SK-N-SH treated with all-trans-retinoic acid at 6 μM for 48 hours (cell line): ENCODE results near the gene HEATR1.

Experiments
- BACH2 ChIP-seq: fragments of 250-450 bp; sonication (Bioruptor Pico); IDR thresholded peaks from 2 replicates; pipeline ENCODE4 v1.9.0; 2021; ENCODE audit warnings: mild to moderate bottlenecking, borderline replicate concordance
- ESRRG ChIP-seq: fragments of 250-450 bp; sonication (Bioruptor Pico); IDR thresholded peaks from 2 replicates; pipeline ENCODE4 v1.6.1; 2021; ENCODE audit warnings: mild to moderate bottlenecking
- ISL1 ChIP-seq: fragments of 250-450 bp; sonication (Bioruptor Pico); IDR thresholded peaks from 2 replicates; pipeline ENCODE4 v2.1.2; 2022; ENCODE audit warnings: mild to moderate bottlenecking, moderate library complexity
- OSR1 ChIP-seq: fragments of 250-450 bp; sonication (Bioruptor Pico); IDR thresholded peaks from 2 replicates; pipeline ENCODE4 v1.8.0; 2022; ENCODE audit warnings: moderate library complexity, mild to moderate bottlenecking, inconsistent platforms
- PPARA ChIP-seq: fragments of 250-450 bp; sonication (Bioruptor Pico); IDR thresholded peaks from 2 replicates; pipeline ENCODE4 v1.5.0; 2020; ENCODE audit warnings: mild to moderate bottlenecking, borderline replicate concordance
- SNAI2 ChIP-seq: fragments of 250-450 bp; sonication (Bioruptor Pico); IDR thresholded peaks from 2 replicates; pipeline ENCODE4 v1.5.0; 2020; ENCODE audit warnings: mild to moderate bottlenecking, moderate library complexity
- TCF4 ChIP-seq: fragments of 250-450 bp; sonication (Bioruptor Pico); IDR thresholded peaks from 2 replicates; pipeline ENCODE4 v1.8.0; 2021; ENCODE audit warnings: mild to moderate bottlenecking, moderate library complexity, borderline replicate concordance
- TOX ChIP-seq: fragments of 250-450 bp; sonication (Bioruptor Pico); IDR thresholded peaks from 2 replicates; pipeline ENCODE4 v1.8.0; 2021; ENCODE audit warnings: mild to moderate bottlenecking, moderate library complexity, borderline replicate concordance
- ZFP3 ChIP-seq: fragments of 250-450 bp; sonication (Bioruptor Pico); IDR thresholded peaks from 2 replicates; pipeline ENCODE4 v1.5.0; 2020; ENCODE audit warnings: mild to moderate bottlenecking, moderate library complexity
- ZNF70 ChIP-seq: fragments of 450-650 bp; formaldehyde crosslinking; IDR thresholded peaks from 2 replicates; pipeline ENCODE4 v1.5.0; 2020; ENCODE audit warnings: mild to moderate bottlenecking, moderate library complexity
- ZNF8 ChIP-seq: fragments of 450-650 bp; formaldehyde crosslinking; IDR thresholded peaks from 2 replicates; pipeline ENCODE4 v1.5.0; 2020; ENCODE audit warnings: mild to moderate bottlenecking, moderate library complexity
- TF ChIP-seq, protein P1 (sequence below): fragments of 250-450 bp; sonication (Bioruptor Pico); IDR thresholded peaks from 2 replicates; pipeline ENCODE4 v1.5.1; 2020; ENCODE audit warnings: low read depth, mild to moderate bottlenecking, moderate library complexity
- TF ChIP-seq, protein P2 (sequence below): fragments of 250-450 bp; sonication (Bioruptor Pico); IDR thresholded peaks from 2 replicates; pipeline ENCODE4 v1.8.0; 2020; ENCODE audit warnings: mild to moderate bottlenecking, moderate library complexity, borderline replicate concordance

DNA sequence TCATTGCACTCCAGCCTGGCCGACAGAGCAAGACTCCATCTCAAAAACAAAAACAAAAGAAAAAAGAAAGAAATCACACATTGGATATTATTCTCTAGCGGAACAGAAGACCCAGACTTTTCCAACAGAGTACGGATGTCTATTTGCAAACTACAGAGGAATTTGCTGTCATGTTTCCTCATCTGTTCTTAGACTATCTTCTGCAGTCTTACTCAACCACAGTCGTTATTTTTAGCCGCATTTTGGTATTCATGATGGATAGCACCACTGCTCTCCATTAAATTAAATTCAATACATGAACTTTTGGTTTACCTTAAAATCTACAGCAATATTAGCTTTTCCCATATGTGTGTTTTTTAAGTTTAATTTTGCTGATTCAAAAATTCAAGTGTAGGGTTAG, 14.2 kb upstream of the HEATR1 start:
- TF ChIP-seq ZNF8 (CRISPR knock-in tag) (no peak), TOX (CRISPR knock-in tag) (no peak), TCF4 (CRISPR knock-in tag) (no peak), ZFP3 (CRISPR knock-in tag) (no peak), SNAI2 (CRISPR knock-in tag) (no peak), ZNF70 (CRISPR knock-in tag) (no peak), BACH2 (no peak), ISL1 (CRISPR knock-in tag) (no peak), OSR1 (CRISPR knock-in tag) (no peak), ESRRG (no peak), PPARA (CRISPR knock-in tag) (no peak)
- TF ChIP-seq, protein P1, sequence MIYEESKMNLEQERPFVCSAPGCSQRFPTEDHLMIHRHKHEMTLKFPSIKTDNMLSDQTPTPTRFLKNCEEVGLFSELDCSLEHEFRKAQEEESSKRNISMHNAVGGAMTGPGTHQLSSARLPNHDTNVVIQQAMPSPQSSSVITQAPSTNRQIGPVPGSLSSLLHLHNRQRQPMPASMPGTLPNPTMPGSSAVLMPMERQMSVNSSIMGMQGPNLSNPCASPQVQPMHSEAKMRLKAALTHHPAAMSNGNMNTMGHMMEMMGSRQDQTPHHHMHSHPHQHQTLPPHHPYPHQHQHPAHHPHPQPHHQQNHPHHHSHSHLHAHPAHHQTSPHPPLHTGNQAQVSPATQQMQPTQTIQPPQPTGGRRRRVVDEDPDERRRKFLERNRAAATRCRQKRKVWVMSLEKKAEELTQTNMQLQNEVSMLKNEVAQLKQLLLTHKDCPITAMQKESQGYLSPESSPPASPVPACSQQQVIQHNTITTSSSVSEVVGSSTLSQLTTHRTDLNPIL (CRISPR knock-in tag) = no peak
- TF ChIP-seq, protein P2, sequence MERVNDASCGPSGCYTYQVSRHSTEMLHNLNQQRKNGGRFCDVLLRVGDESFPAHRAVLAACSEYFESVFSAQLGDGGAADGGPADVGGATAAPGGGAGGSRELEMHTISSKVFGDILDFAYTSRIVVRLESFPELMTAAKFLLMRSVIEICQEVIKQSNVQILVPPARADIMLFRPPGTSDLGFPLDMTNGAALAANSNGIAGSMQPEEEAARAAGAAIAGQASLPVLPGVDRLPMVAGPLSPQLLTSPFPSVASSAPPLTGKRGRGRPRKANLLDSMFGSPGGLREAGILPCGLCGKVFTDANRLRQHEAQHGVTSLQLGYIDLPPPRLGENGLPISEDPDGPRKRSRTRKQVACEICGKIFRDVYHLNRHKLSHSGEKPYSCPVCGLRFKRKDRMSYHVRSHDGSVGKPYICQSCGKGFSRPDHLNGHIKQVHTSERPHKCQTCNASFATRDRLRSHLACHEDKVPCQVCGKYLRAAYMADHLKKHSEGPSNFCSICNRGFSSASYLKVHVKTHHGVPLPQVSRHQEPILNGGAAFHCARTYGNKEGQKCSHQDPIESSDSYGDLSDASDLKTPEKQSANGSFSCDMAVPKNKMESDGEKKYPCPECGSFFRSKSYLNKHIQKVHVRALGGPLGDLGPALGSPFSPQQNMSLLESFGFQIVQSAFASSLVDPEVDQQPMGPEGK (CRISPR knock-in tag) = no peak
